ENCODE measurements around the gene ARMH4.

- TF ChIP-seq POLR2A (IDR thresholded peaks at IDR 0.05) = no peak
- TF ChIP-seq CTCF (IDR thresholded peaks at IDR 0.05) = no peak
- TF ChIP-seq EP300 (IDR thresholded peaks at IDR 0.05) = no peak
Measured at GRCh38 chr14:58104808-58105207, 47.2 kb downstream of the ARMH4 start.

All from gastroesophageal sphincter (tissue), 3 donors.